ENCODE measurements around the gene PPP1R16B.

The PPP1R16B gene

GRCh38 chr20:38828514-38829295, 23.2 kb downstream of the PPP1R16B start:
- DNase-seq, result peak; percentile 47

GRCh38 chr20:38829296-38829875, 23.9 kb downstream of the PPP1R16B start:
- peak; percentile 43 for DNase-seq

- peak; percentile 17 for DNase-seq
Observed at GRCh38 chr20:38830356-38830755, 24.9 kb downstream of the PPP1R16B start.

GRCh38 chr20:38831049-38831691, 25.7 kb downstream of the PPP1R16B start:
- DNase-seq, result peak; percentile 46

- DNase-seq, result peak; percentile 3
Observed at GRCh38 chr20:38831995-38832620, 26.6 kb downstream of the PPP1R16B start.

- DNase-seq, result peak; percentile 42
Observed at GRCh38 chr20:38833154-38833856, 27.8 kb downstream of the PPP1R16B start.

- DNase-seq, result peak; percentile 67
Observed at GRCh38 chr20:38833857-38834164, 28.3 kb downstream of the PPP1R16B start.

- no peak for DNase-seq
Observed at GRCh38 chr20:38834868-38835267, 29.4 kb downstream of the PPP1R16B start.

- DNase-seq, result peak; percentile 51
Observed at GRCh38 chr20:38835792-38836191, 30.3 kb downstream of the PPP1R16B start.

- DNase-seq, result peak; percentile 20
Observed at GRCh38 chr20:38836991-38837390, 31.5 kb downstream of the PPP1R16B start.

GRCh38 chr20:38838326-38838725, 32.8 kb downstream of the PPP1R16B start:
- no peak for DNase-seq

GRCh38 chr20:38839563-38839962, 34.1 kb downstream of the PPP1R16B start:
- DNase-seq, result no peak

- peak; percentile 71 for DNase-seq
Observed at GRCh38 chr20:38840053-38840893, 34.8 kb downstream of the PPP1R16B start.

GRCh38 chr20:38840894-38841470, 35.5 kb downstream of the PPP1R16B start:
- no peak for DNase-seq

GRCh38 chr20:38841570-38841969, 36.1 kb downstream of the PPP1R16B start:
- no peak for DNase-seq

GRCh38 chr20:38842026-38842425, 36.5 kb downstream of the PPP1R16B start:
- no peak for DNase-seq

- DNase-seq, result peak; percentile 79
Observed at GRCh38 chr20:38842558-38842981, 37.1 kb downstream of the PPP1R16B start.

GRCh38 chr20:38843346-38843745, 37.8 kb downstream of the PPP1R16B start:
- peak; percentile 77 for DNase-seq

GRCh38 chr20:38844963-38845362, 39.5 kb downstream of the PPP1R16B start:
- no peak for DNase-seq

- no peak for DNase-seq
Observed at GRCh38 chr20:38847840-38848239, 42.3 kb downstream of the PPP1R16B start.

GRCh38 chr20:38853759-38854158, 48.3 kb downstream of the PPP1R16B start:
- no peak for DNase-seq

GRCh38 chr20:38854654-38855066, 49.2 kb downstream of the PPP1R16B start:
- DNase-seq, result no peak
